Esophagus squamous epithelium (tissue), 5 donors: ENCODE measurements around the gene PITX2. TPM values are rescaled to one million over a fixed set of nuclear protein-coding genes. Genes with fewer than 3 reads are reported as not detected.

Experiments used
- DNase-seq: peaks from one replicate; lab custom pipeline; 2025; lab: John Stamatoyannopoulos, UW
- H3K27ac ChIP-seq, 4 donors: fragments of 200-600 bp; sonication (generic); one replicate each; pipeline ENCODE4 v1.5.1; 2016 to 2019; ENCODE audit warnings: mild to moderate bottlenecking in 1 of 4
- H3K27me3 ChIP-seq, 4 donors: fragments of 200-600 bp; sonication (generic); 1 replicate in 3 of 4; 2 replicates in 1 of 4; pipeline versions ENCODE4 v1.5.1 to v1.6.0; 2017 to 2021; ENCODE audit warnings: antibody characterized with exemption in 1 of 4
- H3K36me3 ChIP-seq, 3 donors: fragments of 200-600 bp; sonication (generic); one replicate each; pipeline ENCODE4 v1.5.1; 2016 to 2019
- H3K4me1 ChIP-seq, 3 donors: fragments of 200-600 bp; sonication (generic); one replicate each; pipeline ENCODE4 v1.5.1; 2017 to 2019
- H3K4me3 ChIP-seq, 4 donors: fragments of 200-600 bp; sonication (generic); 1 replicate in 3 of 4; 2 replicates in 1 of 4; pipeline ENCODE4 v1.5.1; 2016 to 2019; ENCODE audit warnings: mild to moderate bottlenecking in 2 of 4, moderate library complexity in 1 of 4
- H3K9me3 ChIP-seq, 3 donors: fragments of 200-600 bp; sonication (generic); one replicate each; pipeline ENCODE4 v1.5.1; 2016 to 2019
- POLR2A ChIP-seq, 4 donors: fragments of 450-650 bp; IDR thresholded peaks; one replicate each; pipeline ENCODE4 v1.6.1; 2017; ENCODE audit warnings: antibody characterized with exemption in 4 of 4, mild to moderate bottlenecking in 4 of 4, moderate library complexity in 3 of 4
- WGBS, 2 donors: methylation state at CpG; one replicate each; pipeline ENCODE4 v1.1.5; 2018; 5-methylcytosine and 5-hydroxymethylcytosine counted together
- intact Hi-C: fragments of 100-400 bp; cut with DNase I; formaldehyde crosslinking; loops from one replicate; pipeline ENCODE4 v1.15.0; 2022
- total RNA-seq, 4 donors: library from RNA; depleted of rRNA; stranded (reverse); fragments of >200 nt; gene quantifications; one replicate each; pipeline ENCODE4 v1.1.0, GENCODE V29; 2016
- TF ChIP-seq, protein P1 (sequence below), 6 experiments: fragments of 450-650 bp in 4 of 6; fragments of 200-600 bp in 2 of 6; sonication (generic) in 2 of 6; IDR thresholded peaks; one replicate each; pipeline ENCODE4 v1.5.1; 2016 to 2019; ENCODE audit warnings: antibody characterized with exemption in 6 of 6, mild to moderate bottlenecking in 4 of 6, moderate library complexity in 4 of 6
- donor health status: DM: yes; HTN: yes; CAD: no.

Gene PITX2
- total RNA-seq, 4 donors from 2014 or later = 0.66 to 4.8 (median 1.5) TPM; not detected in 1

DNA sequence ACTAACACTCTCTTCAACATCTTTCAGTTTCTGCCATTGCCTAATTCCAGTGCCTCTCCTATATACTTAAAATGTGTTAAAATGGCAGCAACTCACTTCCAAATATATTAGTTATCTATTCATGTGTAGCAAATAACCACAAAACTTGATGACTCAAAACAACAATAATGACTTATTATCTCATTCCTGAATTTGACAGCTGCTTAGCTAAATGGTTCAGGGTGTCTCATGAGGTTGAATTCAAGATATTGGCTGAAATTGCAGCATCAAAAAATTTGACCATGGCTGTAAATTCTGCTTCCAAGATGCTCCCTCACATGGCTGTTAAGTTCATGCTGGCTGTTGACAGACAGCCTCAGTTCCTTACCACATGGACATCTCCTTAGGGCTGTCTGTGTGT is 25.3 kb downstream of the PITX2 start:
- Histone ChIP-seq H3K9me3 (peaks cover 0 to 21% (median 0%) of the 10 kb centered on the region in 3 donors), H3K27me3 (peaks cover 0 to 7% (median 0%) of the 10 kb centered on the region in 4 donors), H3K4me1 (no peaks in the 10 kb centered on the region), H3K27ac (no peak overlapping the region), H3K36me3 (no peaks in the 10 kb centered on the region), H3K4me3 (no peak overlapping the region)
- no peak for DNase-seq
- TF ChIP-seq, protein P1, sequence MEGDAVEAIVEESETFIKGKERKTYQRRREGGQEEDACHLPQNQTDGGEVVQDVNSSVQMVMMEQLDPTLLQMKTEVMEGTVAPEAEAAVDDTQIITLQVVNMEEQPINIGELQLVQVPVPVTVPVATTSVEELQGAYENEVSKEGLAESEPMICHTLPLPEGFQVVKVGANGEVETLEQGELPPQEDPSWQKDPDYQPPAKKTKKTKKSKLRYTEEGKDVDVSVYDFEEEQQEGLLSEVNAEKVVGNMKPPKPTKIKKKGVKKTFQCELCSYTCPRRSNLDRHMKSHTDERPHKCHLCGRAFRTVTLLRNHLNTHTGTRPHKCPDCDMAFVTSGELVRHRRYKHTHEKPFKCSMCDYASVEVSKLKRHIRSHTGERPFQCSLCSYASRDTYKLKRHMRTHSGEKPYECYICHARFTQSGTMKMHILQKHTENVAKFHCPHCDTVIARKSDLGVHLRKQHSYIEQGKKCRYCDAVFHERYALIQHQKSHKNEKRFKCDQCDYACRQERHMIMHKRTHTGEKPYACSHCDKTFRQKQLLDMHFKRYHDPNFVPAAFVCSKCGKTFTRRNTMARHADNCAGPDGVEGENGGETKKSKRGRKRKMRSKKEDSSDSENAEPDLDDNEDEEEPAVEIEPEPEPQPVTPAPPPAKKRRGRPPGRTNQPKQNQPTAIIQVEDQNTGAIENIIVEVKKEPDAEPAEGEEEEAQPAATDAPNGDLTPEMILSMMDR (IDR thresholded peaks at IDR 0.05) = no peak
- no peak for TF ChIP-seq POLR2A (IDR thresholded peaks at IDR 0.05)
- intact Hi-C loops = no loop called here

DNA sequence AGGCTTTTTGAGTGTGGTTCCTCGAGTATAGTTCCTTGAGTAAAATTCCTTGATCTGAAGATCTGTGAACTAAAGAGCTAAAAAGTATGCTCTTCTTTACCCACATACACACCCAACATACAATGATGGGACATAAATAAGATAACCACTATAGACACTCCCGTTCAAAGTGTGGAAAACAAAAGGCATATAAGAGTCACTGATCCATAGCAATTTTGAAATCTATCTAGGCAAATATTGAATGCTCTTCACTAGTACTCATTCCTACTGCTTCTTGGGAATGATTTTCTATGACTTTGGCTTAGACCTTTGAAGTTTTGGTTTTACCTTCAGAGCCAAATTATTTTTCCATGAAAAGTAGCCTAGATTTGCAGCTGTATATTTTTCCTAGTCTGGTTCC is 26.4 kb downstream of the PITX2 start:
- no peak overlapping the region for H3K4me3 ChIP-seq
- no peak for TF ChIP-seq POLR2A (IDR thresholded peaks at IDR 0.05)
- TF ChIP-seq, protein P1 (IDR thresholded peaks at IDR 0.05) = no peak
- intact Hi-C loops = no loop called here
- no peak overlapping the region for H3K27ac ChIP-seq
- no peak for DNase-seq
- peaks cover 0 to 7% (median 0%) of the 10 kb centered on the region in 4 donors for H3K27me3 ChIP-seq
- no peaks in the 10 kb centered on the region for H3K36me3 ChIP-seq
- H3K9me3 ChIP-seq = peaks cover 0 to 21% (median 0%) of the 10 kb centered on the region in 3 donors
- 74 to 85% methylated on average over 2 of the region's 2 CpGs for WGBS, 2 donors
- H3K4me1 ChIP-seq = no peaks in the 10 kb centered on the region

DNA sequence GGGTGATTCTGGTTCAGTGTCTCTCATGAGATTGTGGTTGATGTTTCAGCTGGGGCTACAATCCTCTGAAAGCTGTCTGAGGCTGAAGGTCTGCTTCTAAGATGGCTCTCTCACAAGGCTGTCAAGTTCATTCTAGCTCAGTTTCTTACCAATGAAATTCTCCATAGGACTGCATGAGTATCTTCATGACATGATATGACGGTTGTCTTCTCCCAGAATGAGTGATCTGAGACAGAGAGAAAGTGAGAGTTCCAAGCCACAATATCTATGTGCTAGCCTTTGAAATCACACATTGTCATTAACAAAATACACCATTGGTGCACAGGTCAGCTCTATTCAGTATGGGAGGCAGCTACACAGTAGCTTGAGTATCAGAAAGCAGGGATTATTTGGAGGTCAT is 27.3 kb downstream of the PITX2 start:
- H3K4me3 ChIP-seq = no peak overlapping the region
- no peak for DNase-seq
- no peak for TF ChIP-seq POLR2A (IDR thresholded peaks at IDR 0.05)
- TF ChIP-seq, protein P1 (IDR thresholded peaks at IDR 0.05) = no peak
- intact Hi-C loops = no loop called here
- no peaks in the 10 kb centered on the region for H3K4me1 ChIP-seq
- 50 to 78% methylated on average over 1 of the region's 1 CpG for WGBS, 2 donors
- H3K27me3 ChIP-seq = peaks cover 0 to 7% (median 0%) of the 10 kb centered on the region in 4 donors
- no peaks in the 10 kb centered on the region for H3K36me3 ChIP-seq
- H3K27ac ChIP-seq = no peak overlapping the region
- H3K9me3 ChIP-seq = peaks cover 0 to 21% (median 0%) of the 10 kb centered on the region in 3 donors

DNA sequence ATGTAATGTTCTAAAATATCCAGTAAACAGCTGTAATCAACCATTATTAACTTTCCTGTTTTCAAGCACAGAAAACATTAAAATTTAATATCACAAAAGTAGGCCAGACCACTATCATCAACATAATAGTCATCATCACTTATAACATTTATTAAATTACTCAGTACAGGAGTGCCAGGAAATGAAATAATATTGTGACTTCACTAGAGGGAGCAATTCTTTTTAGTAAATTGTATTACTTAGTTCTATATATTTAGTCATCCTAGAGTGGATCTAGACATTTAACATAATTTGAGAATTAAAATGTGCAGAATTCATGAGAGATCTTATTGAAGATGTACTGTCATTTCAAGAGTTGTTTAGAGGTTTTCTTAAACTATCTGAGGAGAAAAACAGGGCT is 33.6 kb downstream of the PITX2 start:
- intact Hi-C loops = no loop called here
- TF ChIP-seq, protein P1 (IDR thresholded peaks at IDR 0.05) = peak in 1 of 6 experiments; percentile 25
- no peak for TF ChIP-seq POLR2A (IDR thresholded peaks at IDR 0.05)
- Histone ChIP-seq H3K4me3 (no peak overlapping the region), H3K27me3 (no peaks in the 10 kb centered on the region), H3K9me3 (no peaks in the 10 kb centered on the region), H3K36me3 (no peaks in the 10 kb centered on the region), H3K27ac (no peak overlapping the region), H3K4me1 (peaks cover 0 to 8% (median 0%) of the 10 kb centered on the region in 3 donors)
- DNase-seq = no peak

DNA sequence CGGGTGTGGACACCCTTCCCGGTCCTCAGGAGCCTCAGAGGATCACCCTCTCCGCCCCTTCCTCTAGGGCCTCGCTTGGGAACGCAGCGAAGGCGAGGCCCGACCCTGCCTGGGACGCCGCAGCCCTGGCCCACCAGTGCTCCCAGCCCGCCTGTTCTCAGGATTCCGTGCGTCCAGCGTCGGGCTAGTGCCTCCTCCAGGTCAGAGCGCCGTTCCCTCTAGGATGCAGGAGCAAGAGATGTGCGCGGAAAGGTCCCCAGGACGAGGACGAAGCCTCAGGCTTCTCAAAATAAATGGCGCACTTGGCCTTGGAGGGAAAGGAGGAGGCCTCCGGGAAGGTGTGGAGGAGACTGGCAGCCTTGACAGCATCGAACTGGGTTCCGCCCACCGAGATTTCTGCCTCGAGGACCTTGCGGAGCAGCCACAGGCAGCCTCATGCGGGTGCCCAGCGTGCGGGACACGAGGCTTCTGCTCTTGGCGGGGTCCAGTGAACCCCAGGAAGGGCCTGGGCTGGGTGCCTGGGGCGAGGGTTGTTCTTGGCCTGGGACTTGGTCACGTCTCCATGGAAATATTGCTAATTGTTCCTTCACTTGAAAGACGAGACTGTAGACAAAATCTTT is 35.1 kb downstream of the PITX2 start:
- TF ChIP-seq, protein P1 (IDR thresholded peaks at IDR 0.05) = no peak
- no peak for TF ChIP-seq POLR2A (IDR thresholded peaks at IDR 0.05)
- intact Hi-C loops = no loop called here
- Histone ChIP-seq H3K27ac (no peak overlapping the region), H3K27me3 (no peaks in the 10 kb centered on the region), H3K36me3 (no peaks in the 10 kb centered on the region), H3K4me3 (no peak overlapping the region), H3K4me1 (peaks cover 0 to 8% (median 0%) of the 10 kb centered on the region in 3 donors), H3K9me3 (no peaks in the 10 kb centered on the region)
- DNase-seq = no peak
- WGBS, 2 donors = 78 to 79% methylated on average over 4 to 12 of the region's 36 CpGs
